Urothelium cell line (cell line): ENCODE data around the gene TUBB8.
"Not testable (repeated sequence)": the region's sequence is repeated elsewhere in the genome, so short reads cannot be mapped to it uniquely, and the experiment has no call there.

Experiments used
- DNase-seq: peaks from one replicate; pipeline ENCODE4 v3.0.0; 2011; ENCODE audit warnings: low spot score, mixed read lengths
- FAIRE-seq: peaks from 2 replicates; lab custom pipeline; 2011; peaks lifted over from hg19 to GRCh38; lab: Jason Lieb, UNC

TUBB8 gene

GRCh38 chr10:48996-49395, at the start of gene TUBB8:
TUBB8 (minus strand) TSS chr10:49296; CDS start chr10:49238, 58 bp downstream.
- DNase-seq (no peak), FAIRE-seq (no peak)

- DNase-seq (no peak), FAIRE-seq (no peak)
Measured at GRCh38 chr10:96466-96865, 47.4 kb upstream of the TUBB8 start.

- no peak for DNase-seq
- FAIRE-seq: no peak
Measured at GRCh38 chr10:95356-96115, 46.4 kb upstream of the TUBB8 start.

- DNase-seq: no peak
- no peak for FAIRE-seq
Measured at GRCh38 chr10:94613-95012, 45.5 kb upstream of the TUBB8 start.

- DNase-seq (no peak), FAIRE-seq (no peak)
Measured at GRCh38 chr10:92846-93245, 43.8 kb upstream of the TUBB8 start.

DNA sequence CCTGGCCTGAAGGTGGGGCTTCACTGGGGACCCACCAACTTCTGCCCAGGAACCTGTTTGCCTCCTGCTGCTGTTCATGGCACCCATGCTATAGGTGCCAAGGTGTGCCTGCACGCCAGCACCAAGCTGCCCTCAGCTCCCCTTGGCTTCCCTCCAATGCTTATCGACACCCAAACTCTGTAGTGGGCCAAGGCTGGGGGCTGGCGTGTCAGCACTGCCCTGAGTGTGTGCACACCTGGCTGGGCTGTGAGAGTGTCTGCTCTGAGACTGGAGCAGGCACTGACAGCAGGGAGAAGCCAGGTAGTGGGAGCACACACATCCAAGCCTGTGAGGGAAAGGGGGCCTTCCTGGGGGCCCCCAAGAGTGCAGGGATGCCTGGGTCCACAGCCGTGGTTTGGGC, 43.1 kb upstream of the TUBB8 start:
- no peak for DNase-seq
- FAIRE-seq: no peak

DNA sequence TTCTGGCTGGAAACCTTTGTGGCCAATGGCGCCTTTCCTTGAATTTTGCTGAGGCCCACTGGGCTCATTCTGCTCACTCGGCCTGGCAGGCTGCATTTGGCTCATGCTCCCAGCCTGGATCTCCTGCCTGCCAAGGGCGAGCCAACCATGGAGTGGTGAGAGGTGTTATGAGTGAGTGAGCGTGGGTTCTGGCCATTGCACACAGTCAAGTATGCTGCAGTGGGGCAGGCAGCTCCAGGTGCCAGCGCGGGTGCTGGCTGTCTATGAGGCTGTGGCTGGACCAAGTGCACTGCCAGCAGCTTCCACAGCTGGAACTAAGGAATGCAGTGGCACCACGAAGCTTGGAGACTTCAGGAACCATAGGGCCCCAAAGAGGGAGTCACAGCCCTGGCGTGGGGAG, 42.2 kb upstream of the TUBB8 start:
- no peak for FAIRE-seq
- DNase-seq: no peak

GRCh38 chr10:90161-90560, 41.1 kb upstream of the TUBB8 start:
- no peak for DNase-seq
- FAIRE-seq: no peak

DNA sequence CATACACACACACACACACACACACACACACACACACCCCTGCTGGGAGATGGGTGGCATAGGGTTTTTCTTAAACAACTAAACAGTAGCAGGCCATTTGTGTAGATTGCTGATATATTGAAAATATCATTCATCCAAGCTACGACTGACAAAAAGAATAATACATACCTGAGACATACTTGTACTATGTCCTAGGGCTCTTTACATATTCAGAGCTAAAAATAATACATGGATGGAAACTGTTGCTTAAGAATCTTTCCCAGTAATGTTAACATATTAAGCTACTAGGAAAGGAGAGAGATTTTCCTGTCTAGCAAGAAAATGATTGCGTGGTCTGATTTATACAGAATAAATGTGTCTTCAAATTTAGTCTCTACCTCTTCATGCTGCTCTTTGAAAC, 40.2 kb upstream of the TUBB8 start:
- no peak for DNase-seq
- no peak for FAIRE-seq

- DNase-seq: no peak
- no peak for FAIRE-seq
Measured at GRCh38 chr10:88253-88652, 39.2 kb upstream of the TUBB8 start.

DNA sequence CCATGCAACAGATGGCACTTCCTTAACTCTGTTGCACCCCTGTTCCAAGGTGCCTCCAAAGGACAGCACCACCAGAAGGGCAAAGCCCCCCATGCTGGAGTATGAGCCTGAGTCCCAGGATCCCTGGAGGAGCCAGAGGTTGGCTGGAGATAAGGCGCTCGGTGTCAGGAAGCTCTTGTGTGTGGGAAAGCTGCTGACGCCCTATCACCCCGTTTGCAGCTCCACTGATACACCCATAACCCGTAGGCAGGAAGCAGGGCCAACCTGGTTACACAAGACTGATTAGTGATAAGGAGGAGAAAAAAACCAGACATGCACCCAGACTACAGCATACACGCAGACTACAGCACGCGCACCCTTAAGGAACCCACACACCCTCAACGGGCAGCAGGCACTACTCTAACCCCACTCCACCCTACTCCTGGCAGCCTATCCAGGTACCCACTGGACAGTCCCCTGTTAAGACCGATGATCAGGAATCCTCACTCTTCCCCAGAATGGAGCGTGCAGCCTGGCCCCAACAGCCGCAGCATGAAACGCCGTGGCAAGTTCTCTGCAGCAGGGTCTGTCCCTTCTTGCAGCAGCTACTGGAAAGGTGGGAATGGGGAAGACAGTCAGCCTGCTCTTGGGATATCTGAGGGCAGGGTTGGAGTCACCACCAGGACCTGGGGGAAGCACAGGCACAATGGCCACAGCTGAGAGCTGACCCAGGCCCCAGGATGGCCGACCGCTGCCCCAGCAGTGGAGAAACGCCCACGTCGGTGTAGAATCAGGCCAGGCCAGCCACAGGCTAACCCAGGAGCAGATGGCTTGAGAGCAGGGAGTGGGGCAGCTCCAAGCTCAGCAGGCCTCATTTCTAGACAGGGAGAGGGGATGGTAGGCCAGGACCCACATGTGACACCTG, 38.3 kb upstream of the TUBB8 start:
- FAIRE-seq (no peak), DNase-seq (no peak)

DNA sequence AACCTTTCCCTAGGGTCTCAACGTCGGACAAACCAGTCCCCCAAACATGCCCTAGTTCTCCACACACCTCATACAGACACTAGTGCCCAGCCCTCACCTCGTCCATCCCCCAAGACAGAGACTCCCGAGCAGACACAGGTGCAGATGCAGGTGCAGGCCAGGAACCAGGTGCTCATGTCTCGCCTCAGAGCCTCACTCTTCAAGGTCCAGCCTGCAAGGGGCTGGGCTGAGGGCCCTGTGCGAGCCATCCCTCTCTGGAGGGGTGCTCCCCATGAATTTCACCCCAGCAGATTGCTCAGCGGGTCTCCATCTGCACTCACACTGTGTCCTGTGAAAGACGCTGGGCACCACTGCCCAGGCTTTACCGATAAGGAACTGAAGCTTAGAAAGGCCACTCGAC, 36.9 kb upstream of the TUBB8 start:
- FAIRE-seq (no peak), DNase-seq (no peak)

GRCh38 chr10:85044-85443, 35.9 kb upstream of the TUBB8 start:
- DNase-seq (no peak), FAIRE-seq (no peak)

DNA sequence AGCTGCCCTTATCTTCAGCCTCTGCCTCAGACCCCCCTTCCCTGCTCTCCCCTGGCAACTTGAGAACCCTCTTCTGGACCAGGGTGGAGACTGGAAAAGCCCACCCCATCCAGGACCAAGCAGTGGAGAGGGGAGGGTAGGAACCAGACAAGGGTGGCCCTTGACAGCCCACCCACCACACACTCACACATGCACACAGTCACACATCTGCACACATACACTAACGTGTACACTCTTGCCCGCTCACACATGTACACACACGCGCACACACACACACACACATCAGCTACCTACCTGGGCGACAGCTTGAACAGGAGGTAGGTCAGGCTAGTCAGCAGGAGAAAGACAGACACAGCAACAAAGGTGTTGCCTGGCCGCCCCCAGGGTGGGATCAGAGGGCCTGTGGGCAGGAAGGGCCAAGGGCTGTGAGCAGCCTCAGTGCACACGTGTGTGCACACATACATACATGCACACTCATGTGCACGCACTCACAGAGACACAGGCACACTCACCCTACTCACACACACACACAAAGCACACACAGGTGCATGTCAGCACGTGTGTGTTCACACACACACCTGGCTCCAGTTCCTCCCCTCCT, 34.9 kb upstream of the TUBB8 start:
- no peak for FAIRE-seq
- no peak for DNase-seq

- FAIRE-seq (no peak), DNase-seq (no peak)
Measured at GRCh38 chr10:80477-81105, 31.5 kb upstream of the TUBB8 start.

- FAIRE-seq: no peak
Measured at GRCh38 chr10:79532-80215, 30.6 kb upstream of the TUBB8 start.

DNA sequence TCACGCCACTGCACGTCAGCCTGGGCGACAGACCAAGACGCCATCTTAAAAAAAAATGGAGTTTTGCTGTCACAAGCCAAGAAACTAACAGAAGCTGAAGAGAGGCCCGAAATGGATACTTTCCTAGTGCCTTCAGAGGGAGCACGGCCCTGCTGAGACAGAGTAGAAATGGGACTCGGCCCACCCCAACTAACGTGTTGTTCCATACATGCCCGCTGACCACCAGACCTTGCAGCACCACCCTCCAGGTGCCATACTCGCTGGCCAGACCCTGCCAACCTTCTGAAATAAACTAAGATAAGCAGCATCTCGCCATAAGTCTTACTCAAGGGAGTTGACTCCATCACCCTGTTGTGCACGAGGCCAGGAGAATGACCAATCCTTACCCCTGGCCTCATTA, 29.5 kb upstream of the TUBB8 start:
- no peak for FAIRE-seq
- DNase-seq: no peak

More at GRCh38 chr10:79532-80215, 30.6 kb upstream of the TUBB8 start:
- no peak for DNase-seq

DNA sequence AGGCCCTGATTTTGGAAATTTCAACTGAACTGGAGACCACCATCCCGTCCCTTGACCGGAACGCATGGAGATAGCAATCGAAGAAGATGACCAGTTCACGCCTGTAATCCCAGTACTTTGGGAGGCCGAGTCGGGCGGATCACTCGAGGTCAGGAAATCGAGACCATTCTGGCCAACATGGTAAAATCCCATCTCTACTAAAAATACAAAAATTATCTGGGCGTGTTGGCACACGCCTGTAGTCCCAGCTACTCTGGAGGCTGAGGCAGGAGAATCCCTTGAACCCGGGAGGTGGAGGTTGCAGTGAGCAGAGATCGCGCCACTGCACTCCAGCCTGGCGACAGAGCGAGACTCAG, 25.1 kb upstream of the TUBB8 start:
- not testable (repeated sequence) for DNase-seq, FAIRE-seq

DNA sequence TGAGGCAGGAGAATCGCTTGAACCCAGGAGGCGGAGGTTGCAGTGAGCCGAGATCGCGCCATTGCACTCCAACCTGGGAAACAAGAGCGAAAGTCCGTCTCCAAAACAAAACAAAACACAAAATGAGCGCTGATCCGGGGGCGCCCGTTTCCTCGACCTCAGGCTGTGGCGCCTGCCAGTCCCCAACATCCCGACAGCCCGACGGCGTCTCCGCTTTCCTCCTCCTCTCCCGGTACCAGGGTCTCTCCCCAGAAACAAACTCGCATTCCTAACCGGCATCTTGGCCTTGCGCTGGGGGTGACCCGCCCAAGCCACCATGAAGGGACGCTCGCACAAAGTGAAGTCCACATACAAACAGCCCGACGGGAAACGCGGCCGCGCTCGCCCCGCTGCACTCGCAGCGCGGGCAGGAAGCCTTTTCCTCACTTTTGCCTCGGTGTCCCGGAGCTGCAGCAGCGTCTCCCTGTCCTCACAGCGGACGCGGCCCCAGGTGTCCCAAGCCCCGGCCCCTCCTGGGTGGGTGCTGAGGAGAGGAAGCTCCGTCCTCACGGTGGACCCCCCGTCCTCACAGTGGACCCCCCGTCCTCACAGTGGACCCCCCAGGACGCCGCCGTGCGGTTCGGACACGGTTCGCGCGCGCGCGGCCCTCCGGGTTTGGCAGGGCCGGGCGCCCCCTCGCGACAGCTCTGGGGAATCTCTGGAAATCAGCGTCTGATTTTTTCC, 24.6 kb upstream of the TUBB8 start:
- not testable (repeated sequence) for DNase-seq, FAIRE-seq

DNA sequence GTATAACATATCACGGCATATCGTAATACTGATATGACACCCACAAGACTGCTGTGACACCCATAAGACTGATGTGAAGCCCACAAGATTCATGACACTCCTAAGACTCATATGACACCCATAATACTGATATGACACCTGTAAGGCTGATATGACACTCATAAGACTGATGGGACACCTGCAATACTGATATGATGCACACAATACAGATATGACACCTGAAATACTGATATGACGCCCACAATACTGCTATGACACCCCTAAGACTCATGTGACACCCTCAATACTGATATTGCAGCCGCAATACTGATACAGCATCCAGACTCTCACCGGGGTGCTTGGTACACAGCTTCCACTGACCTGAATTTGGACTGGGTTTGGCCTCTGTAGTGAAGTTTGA, 19.1 kb upstream of the TUBB8 start:
- FAIRE-seq, DNase-seq: not testable (repeated sequence)
